ENCODE results near the gene SELL. TPM values are rescaled to one million over a fixed set of nuclear protein-coding genes. Genes with fewer than 3 reads are reported as not detected.

SELL gene
- total and polyA plus RNA-seq, 2 experiments from 2014 or later, result not detected

DNA sequence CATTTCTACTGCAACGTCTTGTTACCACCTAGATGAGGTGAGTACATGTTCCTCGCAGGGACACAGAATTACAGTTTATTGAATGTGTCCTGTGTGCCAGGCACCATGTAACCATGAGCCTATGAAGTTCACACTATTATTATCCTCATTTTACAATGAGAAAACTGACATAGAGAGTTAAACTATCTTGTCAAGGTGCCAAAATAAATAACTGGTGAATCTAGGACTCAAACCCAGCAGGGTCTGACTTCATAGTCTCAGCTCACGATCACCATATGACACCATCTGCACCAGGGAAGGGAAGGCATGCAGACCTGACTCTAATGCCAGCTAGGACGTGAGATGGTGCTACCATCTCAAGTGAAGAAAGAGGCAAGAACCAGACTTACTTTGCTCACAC lies 20.0 kb upstream of the SELL start (continued):
- no peak for TF ChIP-seq EZH2 (IDR thresholded peaks at IDR 0.05; ENCODE audit: low read depth, unreplicated experiment)
- TF ChIP-seq NANOG (IDR thresholded peaks at IDR 0.05; ENCODE audit: borderline replicate concordance), result no peak
- TF ChIP-seq, protein P1, sequence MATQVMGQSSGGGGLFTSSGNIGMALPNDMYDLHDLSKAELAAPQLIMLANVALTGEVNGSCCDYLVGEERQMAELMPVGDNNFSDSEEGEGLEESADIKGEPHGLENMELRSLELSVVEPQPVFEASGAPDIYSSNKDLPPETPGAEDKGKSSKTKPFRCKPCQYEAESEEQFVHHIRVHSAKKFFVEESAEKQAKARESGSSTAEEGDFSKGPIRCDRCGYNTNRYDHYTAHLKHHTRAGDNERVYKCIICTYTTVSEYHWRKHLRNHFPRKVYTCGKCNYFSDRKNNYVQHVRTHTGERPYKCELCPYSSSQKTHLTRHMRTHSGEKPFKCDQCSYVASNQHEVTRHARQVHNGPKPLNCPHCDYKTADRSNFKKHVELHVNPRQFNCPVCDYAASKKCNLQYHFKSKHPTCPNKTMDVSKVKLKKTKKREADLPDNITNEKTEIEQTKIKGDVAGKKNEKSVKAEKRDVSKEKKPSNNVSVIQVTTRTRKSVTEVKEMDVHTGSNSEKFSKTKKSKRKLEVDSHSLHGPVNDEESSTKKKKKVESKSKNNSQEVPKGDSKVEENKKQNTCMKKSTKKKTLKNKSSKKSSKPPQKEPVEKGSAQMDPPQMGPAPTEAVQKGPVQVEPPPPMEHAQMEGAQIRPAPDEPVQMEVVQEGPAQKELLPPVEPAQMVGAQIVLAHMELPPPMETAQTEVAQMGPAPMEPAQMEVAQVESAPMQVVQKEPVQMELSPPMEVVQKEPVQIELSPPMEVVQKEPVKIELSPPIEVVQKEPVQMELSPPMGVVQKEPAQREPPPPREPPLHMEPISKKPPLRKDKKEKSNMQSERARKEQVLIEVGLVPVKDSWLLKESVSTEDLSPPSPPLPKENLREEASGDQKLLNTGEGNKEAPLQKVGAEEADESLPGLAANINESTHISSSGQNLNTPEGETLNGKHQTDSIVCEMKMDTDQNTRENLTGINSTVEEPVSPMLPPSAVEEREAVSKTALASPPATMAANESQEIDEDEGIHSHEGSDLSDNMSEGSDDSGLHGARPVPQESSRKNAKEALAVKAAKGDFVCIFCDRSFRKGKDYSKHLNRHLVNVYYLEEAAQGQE (IDR thresholded peaks at IDR 0.05; ENCODE audit: unreplicated experiment), result no peak
- no peak for TF ChIP-seq ZNF114 (CRISPR knock-in tag; IDR thresholded peaks at IDR 0.05)

DNA sequence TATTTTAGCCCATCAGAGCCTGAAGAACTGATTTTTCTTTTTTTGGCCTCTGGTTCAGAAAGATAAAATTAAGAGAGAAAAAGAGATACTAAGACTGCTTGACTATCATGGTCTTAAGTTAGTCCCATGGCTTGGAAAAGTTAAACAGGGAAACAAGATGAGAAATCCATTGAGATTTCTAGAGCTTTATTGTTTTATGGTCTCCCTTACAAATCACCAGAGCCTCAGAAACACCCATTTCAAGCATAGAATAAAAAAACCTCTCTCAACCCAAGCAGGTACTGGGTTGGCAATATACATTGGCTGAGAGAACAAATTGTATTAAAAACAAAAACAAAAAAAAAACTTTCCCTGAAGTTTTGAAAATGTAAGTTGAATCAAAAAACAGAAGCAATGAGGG lies 18.6 kb upstream of the SELL start:
- H3K9me3 Mint-ChIP-seq, result no peaks in the 10 kb centered on the region
- Histone ChIP-seq H3K4me2 (no peak overlapping the region), H2AFZ (no peak overlapping the region), H3K27me3 (ENCODE audit: insufficient read depth) (no peaks in the 10 kb centered on the region), H3K79me2 (replicated peaks; ENCODE audit: insufficient read depth) (no peaks in the 10 kb centered on the region), H3K9me2 (ENCODE audit: insufficient read depth) (peaks cover 5% of the 10 kb centered on the region; the same call in 1 of the 2 replicates), H3K4me3 (no peak overlapping the region), H4K20me1 (replicated peaks; ENCODE audit: insufficient read depth) (no peaks in the 10 kb centered on the region), H3K27ac (ENCODE audit: low read depth) (no peak overlapping the region), H3F3A (replicated peaks; ENCODE audit: low read depth) (no peaks in the 10 kb centered on the region), H3K36me3 (ENCODE audit: insufficient read depth) (no peaks in the 10 kb centered on the region), H3K4me1 (ENCODE audit: insufficient read depth) (no peaks in the 10 kb centered on the region)
- no peaks in the 10 kb centered on the region for H3K27me3 Mint-ChIP-seq (ENCODE audit: insufficient read depth, low read depth, poor library complexity)
- no peak for DNase-seq (ENCODE audit: low spot score)
- no peak overlapping the region for H3K4me3 Mint-ChIP-seq
- no peaks in the 10 kb centered on the region for H3K36me3 Mint-ChIP-seq (ENCODE audit: low read depth)
- H3K4me1 Mint-ChIP-seq, result no peaks in the 10 kb centered on the region
- no peak overlapping the region for H3K27ac Mint-ChIP-seq
- TF ChIP-seq STAT1 (IDR thresholded peaks at IDR 0.05; ENCODE audit: unreplicated experiment) (no peak), NANOG (IDR thresholded peaks at IDR 0.05; ENCODE audit: borderline replicate concordance) (no peak), ZNF114 (CRISPR knock-in tag; IDR thresholded peaks at IDR 0.05) (no peak), JUNB (IDR thresholded peaks at IDR 0.05; ENCODE audit: unreplicated experiment) (no peak)
- TF ChIP-seq, protein P2, sequence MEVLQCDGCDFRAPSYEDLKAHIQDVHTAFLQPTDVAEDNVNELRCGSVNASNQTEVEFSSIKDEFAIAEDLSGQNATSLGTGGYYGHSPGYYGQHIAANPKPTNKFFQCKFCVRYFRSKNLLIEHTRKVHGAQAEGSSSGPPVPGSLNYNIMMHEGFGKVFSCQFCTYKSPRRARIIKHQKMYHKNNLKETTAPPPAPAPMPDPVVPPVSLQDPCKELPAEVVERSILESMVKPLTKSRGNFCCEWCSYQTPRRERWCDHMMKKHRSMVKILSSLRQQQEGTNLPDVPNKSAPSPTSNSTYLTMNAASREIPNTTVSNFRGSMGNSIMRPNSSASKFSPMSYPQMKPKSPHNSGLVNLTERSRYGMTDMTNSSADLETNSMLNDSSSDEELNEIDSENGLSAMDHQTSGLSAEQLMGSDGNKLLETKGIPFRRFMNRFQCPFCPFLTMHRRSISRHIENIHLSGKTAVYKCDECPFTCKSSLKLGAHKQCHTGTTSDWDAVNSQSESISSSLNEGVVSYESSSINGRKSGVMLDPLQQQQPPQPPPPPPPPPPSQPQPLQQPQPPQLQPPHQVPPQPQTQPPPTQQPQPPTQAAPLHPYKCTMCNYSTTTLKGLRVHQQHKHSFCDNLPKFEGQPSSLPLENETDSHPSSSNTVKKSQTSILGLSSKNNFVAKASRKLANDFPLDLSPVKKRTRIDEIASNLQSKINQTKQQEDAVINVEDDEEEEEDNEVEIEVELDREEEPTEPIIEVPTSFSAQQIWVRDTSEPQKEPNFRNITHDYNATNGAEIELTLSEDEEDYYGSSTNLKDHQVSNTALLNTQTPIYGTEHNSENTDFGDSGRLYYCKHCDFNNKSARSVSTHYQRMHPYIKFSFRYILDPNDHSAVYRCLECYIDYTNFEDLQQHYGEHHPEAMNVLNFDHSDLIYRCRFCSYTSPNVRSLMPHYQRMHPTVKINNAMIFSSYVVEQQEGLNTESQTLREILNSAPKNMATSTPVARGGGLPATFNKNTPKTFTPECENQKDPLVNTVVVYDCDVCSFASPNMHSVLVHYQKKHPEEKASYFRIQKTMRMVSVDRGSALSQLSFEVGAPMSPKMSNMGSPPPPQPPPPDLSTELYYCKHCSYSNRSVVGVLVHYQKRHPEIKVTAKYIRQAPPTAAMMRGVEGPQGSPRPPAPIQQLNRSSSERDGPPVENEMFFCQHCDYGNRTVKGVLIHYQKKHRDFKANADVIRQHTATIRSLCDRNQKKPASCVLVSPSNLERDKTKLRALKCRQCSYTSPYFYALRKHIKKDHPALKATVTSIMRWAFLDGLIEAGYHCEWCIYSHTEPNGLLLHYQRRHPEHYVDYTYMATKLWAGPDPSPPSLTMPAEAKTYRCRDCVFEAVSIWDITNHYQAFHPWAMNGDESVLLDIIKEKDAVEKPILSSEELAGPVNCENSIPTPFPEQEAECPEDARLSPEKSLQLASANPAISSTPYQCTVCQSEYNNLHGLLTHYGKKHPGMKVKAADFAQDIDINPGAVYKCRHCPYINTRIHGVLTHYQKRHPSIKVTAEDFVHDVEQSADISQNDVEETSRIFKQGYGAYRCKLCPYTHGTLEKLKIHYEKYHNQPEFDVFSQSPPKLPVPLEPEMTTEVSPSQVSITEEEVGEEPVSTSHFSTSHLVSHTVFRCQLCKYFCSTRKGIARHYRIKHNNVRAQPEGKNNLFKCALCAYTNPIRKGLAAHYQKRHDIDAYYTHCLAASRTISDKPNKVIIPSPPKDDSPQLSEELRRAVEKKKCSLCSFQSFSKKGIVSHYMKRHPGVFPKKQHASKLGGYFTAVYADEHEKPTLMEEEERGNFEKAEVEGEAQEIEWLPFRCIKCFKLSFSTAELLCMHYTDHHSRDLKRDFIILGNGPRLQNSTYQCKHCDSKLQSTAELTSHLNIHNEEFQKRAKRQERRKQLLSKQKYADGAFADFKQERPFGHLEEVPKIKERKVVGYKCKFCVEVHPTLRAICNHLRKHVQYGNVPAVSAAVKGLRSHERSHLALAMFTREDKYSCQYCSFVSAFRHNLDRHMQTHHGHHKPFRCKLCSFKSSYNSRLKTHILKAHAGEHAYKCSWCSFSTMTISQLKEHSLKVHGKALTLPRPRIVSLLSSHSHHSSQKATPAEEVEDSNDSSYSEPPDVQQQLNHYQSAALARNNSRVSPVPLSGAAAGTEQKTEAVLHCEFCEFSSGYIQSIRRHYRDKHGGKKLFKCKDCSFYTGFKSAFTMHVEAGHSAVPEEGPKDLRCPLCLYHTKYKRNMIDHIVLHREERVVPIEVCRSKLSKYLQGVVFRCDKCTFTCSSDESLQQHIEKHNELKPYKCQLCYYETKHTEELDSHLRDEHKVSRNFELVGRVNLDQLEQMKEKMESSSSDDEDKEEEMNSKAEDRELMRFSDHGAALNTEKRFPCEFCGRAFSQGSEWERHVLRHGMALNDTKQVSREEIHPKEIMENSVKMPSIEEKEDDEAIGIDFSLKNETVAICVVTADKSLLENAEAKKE (CRISPR knock-in tag; IDR thresholded peaks at IDR 0.05), result no peak
- no peak for ATAC-seq

Measured in GM23338 (cell line).